T-helper 1 cell treated with Interleukin-12 subunit alpha and Interleukin-12 subunit beta and Interleukin-4 antibody, amounts not matched to agents 30 μg/mL and 1 μg/mL, for 36 hours (primary cell): ENCODE measurements around the gene CCDC90B.
"Not testable (repeated sequence)": the region's sequence is repeated elsewhere in the genome, so short reads cannot be mapped to it uniquely, and the experiment has no call there.

Experiments used
- H3K27ac Mint-ChIP-seq: one replicate; pipeline ENCODE4 v1.8.0; 2021; ENCODE audit warnings: mild to moderate bottlenecking, mixed read lengths
- H3K27me3 Mint-ChIP-seq: one replicate; pipeline ENCODE4 v1.8.0; 2021; ENCODE audit warnings: low read depth, mixed read lengths
- H3K36me3 Mint-ChIP-seq: one replicate; pipeline ENCODE4 v1.8.0; 2021; ENCODE audit warnings: low read depth, mixed read lengths
- H3K4me1 Mint-ChIP-seq: one replicate; pipeline ENCODE4 v1.8.0; 2021; ENCODE audit warnings: low read depth, mixed read lengths
- H3K4me3 Mint-ChIP-seq: one replicate; pipeline ENCODE4 v1.8.0; 2021; ENCODE audit warnings: mild to moderate bottlenecking, moderate library complexity, mixed read lengths
- H3K9me3 Mint-ChIP-seq: one replicate; pipeline ENCODE4 v1.8.0; 2021; ENCODE audit warnings: mixed read lengths

The CCDC90B gene

GRCh38 chr11:83285771-83286528, at the start of gene CCDC90B:
TSS of gene CCDC90B (minus strand) at chr11:83286367. CDS start at chr11:83285972, 395 bp downstream.
- Mint-ChIP-seq H3K27me3 (no peaks in the 10 kb centered on the region), H3K27ac (peak within 1 kb of the TSS; percentile 98), H3K36me3 (no peaks in the 10 kb centered on the region), H3K4me1 (peaks cover 19% of the 10 kb centered on the region), H3K4me3 (peak within 1 kb of the TSS; percentile 84), H3K9me3 (no peaks in the 10 kb centered on the region)

GRCh38 chr11:83335446-83336070, 49.4 kb upstream of the CCDC90B start:
- Mint-ChIP-seq H3K4me1 (no peaks in the 10 kb centered on the region), H3K4me3 (no peak overlapping the region), H3K36me3 (no peaks in the 10 kb centered on the region), H3K27me3 (peaks cover 10% of the 10 kb centered on the region), H3K9me3 (no peaks in the 10 kb centered on the region), H3K27ac (no peak overlapping the region)

DNA sequence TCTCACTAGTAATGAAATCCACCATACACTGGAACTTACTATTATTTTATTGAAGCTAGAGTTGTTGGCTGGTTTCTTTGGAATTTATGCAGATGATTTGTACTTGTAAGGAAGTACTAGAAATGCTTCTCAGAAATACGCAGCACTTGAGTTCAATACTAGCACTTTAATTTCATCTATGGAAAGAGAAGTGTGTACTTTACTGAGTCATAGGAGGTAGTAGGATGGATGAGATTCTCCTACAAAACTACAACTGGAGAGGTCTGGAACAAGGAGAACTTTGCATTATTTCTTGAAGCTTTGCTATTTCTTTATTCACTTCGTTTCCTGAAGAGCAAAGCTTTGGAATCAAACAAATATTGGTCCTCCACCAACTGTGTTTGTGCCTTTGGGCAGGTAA, 44.1 kb upstream of the CCDC90B start:
- no peaks in the 10 kb centered on the region for H3K36me3 Mint-ChIP-seq

DNA sequence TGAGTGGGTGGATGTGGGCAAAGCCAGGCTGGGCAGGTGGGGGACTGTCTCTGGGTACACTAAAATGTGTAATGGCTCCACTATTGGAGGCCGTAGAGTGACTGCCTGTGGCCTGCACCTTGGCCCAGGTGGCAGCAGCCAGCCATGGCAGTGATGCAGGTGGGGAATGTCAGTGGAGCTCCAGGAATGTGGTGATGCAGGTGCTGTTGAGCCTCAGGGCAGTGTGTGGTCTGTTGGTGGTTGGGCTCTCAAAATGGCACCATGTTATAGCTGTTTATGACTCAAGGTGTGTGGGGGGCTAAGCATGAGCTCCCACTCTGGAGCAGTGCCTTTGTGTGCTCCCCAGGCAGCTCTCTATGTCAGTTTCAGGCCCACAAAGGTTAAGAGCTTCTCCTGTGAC, 40.2 kb upstream of the CCDC90B start:
- H3K36me3 Mint-ChIP-seq = no peaks in the 10 kb centered on the region
- H3K27ac Mint-ChIP-seq = no peak overlapping the region
- H3K4me3 Mint-ChIP-seq = no peak overlapping the region
- H3K9me3 Mint-ChIP-seq = no peaks in the 10 kb centered on the region
- H3K27me3 Mint-ChIP-seq = peaks cover 27% of the 10 kb centered on the region
- no peaks in the 10 kb centered on the region for H3K4me1 Mint-ChIP-seq

More for the DNA sequence above, 44.1 kb upstream of the CCDC90B start:
- Mint-ChIP-seq H3K27ac (no peak overlapping the region), H3K27me3 (no peaks in the 10 kb centered on the region), H3K4me1 (no peaks in the 10 kb centered on the region), H3K9me3 (no peaks in the 10 kb centered on the region), H3K4me3 (no peak overlapping the region)

GRCh38 chr11:83319346-83319745, 33.2 kb upstream of the CCDC90B start:
- no peaks in the 10 kb centered on the region for H3K4me1 Mint-ChIP-seq
- H3K4me3 Mint-ChIP-seq = no peak overlapping the region
- H3K27me3 Mint-ChIP-seq = peaks cover 36% of the 10 kb centered on the region
- H3K9me3 Mint-ChIP-seq = no peaks in the 10 kb centered on the region
- H3K27ac Mint-ChIP-seq = no peak overlapping the region
- no peaks in the 10 kb centered on the region for H3K36me3 Mint-ChIP-seq

DNA sequence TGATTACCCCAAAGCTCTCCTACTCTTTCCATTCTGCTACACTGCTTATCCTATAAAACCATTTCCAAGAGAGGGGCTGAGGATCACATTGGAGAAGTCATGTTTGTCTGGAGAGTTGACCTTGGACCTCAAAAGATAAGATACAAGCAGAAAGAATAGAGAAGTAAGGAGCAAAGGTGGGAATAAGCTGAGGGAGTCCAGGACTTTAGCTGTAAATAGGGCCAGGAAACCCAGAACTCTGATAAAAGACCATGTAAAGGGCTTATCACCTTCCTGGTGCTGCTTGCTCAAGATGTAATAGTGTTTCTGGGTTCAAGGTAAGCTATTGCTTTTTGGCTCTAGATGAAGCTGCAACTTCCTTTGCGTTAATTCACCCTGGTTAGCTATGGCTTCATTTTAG, 32.8 kb upstream of the CCDC90B start:
- Mint-ChIP-seq H3K36me3 (no peaks in the 10 kb centered on the region), H3K4me1 (no peaks in the 10 kb centered on the region), H3K4me3 (no peak overlapping the region), H3K27me3 (peaks cover 32% of the 10 kb centered on the region), H3K27ac (no peak overlapping the region), H3K9me3 (no peaks in the 10 kb centered on the region)

- no peaks in the 10 kb centered on the region for H3K4me1 Mint-ChIP-seq
- H3K4me3 Mint-ChIP-seq = no peak overlapping the region
- no peaks in the 10 kb centered on the region for H3K9me3 Mint-ChIP-seq
- H3K27ac Mint-ChIP-seq = no peak overlapping the region
- H3K27me3 Mint-ChIP-seq = peaks cover 25% of the 10 kb centered on the region
- H3K36me3 Mint-ChIP-seq = no peaks in the 10 kb centered on the region
These were observed 31.9 kb upstream of the CCDC90B start for GRCh38 chr11:83317757-83318690.

- H3K27ac Mint-ChIP-seq, H3K4me1 Mint-ChIP-seq, H3K4me3 Mint-ChIP-seq, H3K36me3 Mint-ChIP-seq, H3K9me3 Mint-ChIP-seq: not testable (repeated sequence)
- peaks cover 15% of the 10 kb centered on the region for H3K27me3 Mint-ChIP-seq
These were observed 30.7 kb upstream of the CCDC90B start for GRCh38 chr11:83316897-83317268.

DNA sequence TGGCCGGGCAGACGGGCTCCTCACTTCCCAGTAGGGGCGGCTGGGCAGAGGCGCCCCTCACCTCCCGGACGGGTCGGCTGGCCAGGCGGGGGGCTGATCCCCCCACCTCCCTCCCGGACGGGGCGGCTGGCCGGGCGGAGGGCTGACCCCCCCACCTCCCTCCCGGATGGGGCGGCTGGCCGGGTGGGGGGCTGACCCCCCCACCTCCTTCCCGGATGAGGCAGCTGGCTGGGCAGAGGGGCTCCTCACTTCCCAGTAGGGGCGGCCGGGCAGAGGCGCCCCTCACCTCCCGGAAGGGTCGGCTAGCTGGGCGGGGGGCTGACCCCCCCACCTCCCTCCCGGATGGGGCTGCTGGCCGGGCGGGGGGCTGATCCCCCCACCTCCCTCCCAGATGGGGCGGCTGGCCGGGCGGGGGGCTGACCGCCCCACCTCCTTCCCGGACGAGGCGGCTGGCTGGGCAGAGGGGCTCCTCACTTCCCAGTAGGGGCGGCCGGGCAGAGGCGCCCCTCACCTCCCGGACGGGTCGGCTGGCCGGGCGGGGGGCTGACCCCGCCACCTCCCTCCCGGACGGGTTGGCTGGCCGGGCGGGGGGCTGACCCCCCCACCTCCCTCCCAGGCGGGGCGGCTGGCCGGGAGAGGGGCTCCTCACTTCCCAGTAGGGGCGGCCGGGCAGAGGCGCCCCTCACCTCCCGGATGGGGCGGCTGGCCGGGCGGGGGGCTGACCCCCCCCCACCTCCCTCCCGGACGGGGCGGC, 30.2 kb upstream of the CCDC90B start:
- not testable (repeated sequence) for H3K9me3 Mint-ChIP-seq, H3K4me1 Mint-ChIP-seq, H3K36me3 Mint-ChIP-seq, H3K4me3 Mint-ChIP-seq, H3K27ac Mint-ChIP-seq
- peaks cover 14% of the 10 kb centered on the region for H3K27me3 Mint-ChIP-seq

GRCh38 chr11:83312430-83312829, 26.3 kb upstream of the CCDC90B start:
- H3K4me3 Mint-ChIP-seq = no peak overlapping the region
- no peaks in the 10 kb centered on the region for H3K36me3 Mint-ChIP-seq
- peaks cover 11% of the 10 kb centered on the region for H3K27me3 Mint-ChIP-seq
- H3K4me1 Mint-ChIP-seq = no peaks in the 10 kb centered on the region
- H3K27ac Mint-ChIP-seq = no peak overlapping the region
- H3K9me3 Mint-ChIP-seq = no peaks in the 10 kb centered on the region

GRCh38 chr11:83311701-83312100, 25.5 kb upstream of the CCDC90B start:
- no peaks in the 10 kb centered on the region for H3K36me3 Mint-ChIP-seq
- H3K9me3 Mint-ChIP-seq = no peaks in the 10 kb centered on the region
- H3K4me3 Mint-ChIP-seq = no peak overlapping the region
- H3K4me1 Mint-ChIP-seq = no peaks in the 10 kb centered on the region
- peaks cover 11% of the 10 kb centered on the region for H3K27me3 Mint-ChIP-seq
- H3K27ac Mint-ChIP-seq = no peak overlapping the region

DNA sequence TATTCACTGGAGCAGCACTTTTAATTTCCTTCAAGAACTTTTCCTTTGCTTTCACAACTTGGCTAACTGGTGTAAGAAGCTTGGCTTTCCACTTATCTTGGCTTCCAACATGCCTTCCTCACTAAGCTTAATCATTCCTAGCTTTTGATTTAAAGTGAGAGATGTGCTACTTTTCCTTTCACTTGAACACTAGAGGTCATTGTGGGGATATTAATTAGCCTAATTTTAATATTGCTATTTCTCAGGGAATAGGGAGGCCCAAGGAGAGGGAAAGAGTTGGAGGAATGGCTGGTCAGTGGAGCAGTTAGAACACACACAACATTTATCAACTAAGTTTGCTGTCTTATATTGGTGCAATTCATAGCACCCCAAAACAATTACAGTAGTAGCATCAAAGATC, 24.6 kb upstream of the CCDC90B start:
- H3K4me1 Mint-ChIP-seq = no peaks in the 10 kb centered on the region
- H3K36me3 Mint-ChIP-seq = no peaks in the 10 kb centered on the region
- peaks cover 11% of the 10 kb centered on the region for H3K27me3 Mint-ChIP-seq
- no peak overlapping the region for H3K27ac Mint-ChIP-seq
- H3K9me3 Mint-ChIP-seq = no peaks in the 10 kb centered on the region
- H3K4me3 Mint-ChIP-seq = no peak overlapping the region

DNA sequence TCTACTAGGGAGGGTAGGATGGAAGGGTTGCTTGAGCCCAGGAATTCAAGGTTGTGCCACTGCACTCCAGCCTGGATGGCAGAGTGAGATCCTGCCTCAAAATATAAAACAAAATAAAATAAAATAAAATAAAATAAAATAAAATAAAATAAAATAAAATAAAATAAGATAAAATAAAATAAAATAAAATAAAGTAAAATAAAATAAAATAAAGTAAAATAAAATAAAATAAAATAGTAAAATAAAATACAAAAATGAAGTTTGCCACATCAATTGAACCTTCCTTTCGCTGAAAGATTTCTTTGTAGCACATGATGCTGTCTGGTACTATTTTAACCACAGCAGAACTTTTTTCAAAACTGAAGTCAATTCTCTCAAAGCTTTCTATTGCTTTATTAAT, 22.4 kb upstream of the CCDC90B start:
- not testable (repeated sequence) for H3K4me1 Mint-ChIP-seq, H3K9me3 Mint-ChIP-seq, H3K27ac Mint-ChIP-seq, H3K4me3 Mint-ChIP-seq, H3K36me3 Mint-ChIP-seq
- H3K27me3 Mint-ChIP-seq = peaks cover 16% of the 10 kb centered on the region
